22Rv1 (cell line): Measurements from ENCODE around the gene USP50.

Source experiments
- ZFX ChIP-seq: fragments of 450-650 bp; IDR thresholded peaks from 2 replicates; pipeline ENCODE4 v1.6.1; 2017; ENCODE audit warnings: antibody characterized with exemption, borderline replicate concordance
- TF ChIP-seq, protein P1 (sequence below): fragments of 450-650 bp; IDR thresholded peaks from 2 replicates; pipeline ENCODE4 v1.5.1; 2017; ENCODE audit warnings: mild to moderate bottlenecking

DNA sequence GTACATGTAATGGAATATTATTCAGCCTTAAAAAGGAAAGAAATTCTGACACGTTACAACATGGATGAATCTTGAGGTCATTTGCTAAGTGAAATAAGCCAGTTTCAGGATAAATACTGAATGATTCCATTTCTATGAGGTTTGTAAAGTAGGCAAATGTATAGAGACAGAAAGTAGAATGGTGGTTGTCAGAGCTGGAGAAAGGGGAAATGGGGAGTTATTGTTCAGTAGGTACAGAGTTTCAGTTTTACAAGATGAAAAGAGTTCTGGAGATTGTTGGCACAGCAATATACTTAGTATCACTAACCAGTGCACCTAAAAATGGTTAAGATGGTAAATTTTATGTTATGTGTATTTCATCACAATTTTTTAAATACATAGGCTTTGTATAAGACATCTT lies 61.7 kb downstream of the USP50 start:
- TF ChIP-seq, protein P1, sequence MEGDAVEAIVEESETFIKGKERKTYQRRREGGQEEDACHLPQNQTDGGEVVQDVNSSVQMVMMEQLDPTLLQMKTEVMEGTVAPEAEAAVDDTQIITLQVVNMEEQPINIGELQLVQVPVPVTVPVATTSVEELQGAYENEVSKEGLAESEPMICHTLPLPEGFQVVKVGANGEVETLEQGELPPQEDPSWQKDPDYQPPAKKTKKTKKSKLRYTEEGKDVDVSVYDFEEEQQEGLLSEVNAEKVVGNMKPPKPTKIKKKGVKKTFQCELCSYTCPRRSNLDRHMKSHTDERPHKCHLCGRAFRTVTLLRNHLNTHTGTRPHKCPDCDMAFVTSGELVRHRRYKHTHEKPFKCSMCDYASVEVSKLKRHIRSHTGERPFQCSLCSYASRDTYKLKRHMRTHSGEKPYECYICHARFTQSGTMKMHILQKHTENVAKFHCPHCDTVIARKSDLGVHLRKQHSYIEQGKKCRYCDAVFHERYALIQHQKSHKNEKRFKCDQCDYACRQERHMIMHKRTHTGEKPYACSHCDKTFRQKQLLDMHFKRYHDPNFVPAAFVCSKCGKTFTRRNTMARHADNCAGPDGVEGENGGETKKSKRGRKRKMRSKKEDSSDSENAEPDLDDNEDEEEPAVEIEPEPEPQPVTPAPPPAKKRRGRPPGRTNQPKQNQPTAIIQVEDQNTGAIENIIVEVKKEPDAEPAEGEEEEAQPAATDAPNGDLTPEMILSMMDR = no peak
- TF ChIP-seq ZFX = no peak
